ENCODE data around the gene MBP.

Gene MBP

GRCh38 chr18:77100751-77101355 is 31.7 kb downstream of the MBP start:
- no peak for DNase-seq (ENCODE audit: low spot score)

- DNase-seq (ENCODE audit: low spot score), result no peak
Measured at GRCh38 chr18:77099485-77100370, 32.9 kb downstream of the MBP start.

- DNase-seq (ENCODE audit: low spot score), result no peak
Measured at GRCh38 chr18:77098538-77099174, 33.9 kb downstream of the MBP start.

GRCh38 chr18:77098029-77098428 is 34.6 kb downstream of the MBP start:
- no peak for DNase-seq (ENCODE audit: low spot score)

GRCh38 chr18:77096936-77097886 is 35.4 kb downstream of the MBP start:
- DNase-seq (ENCODE audit: low spot score), result no peak

- no peak for DNase-seq (ENCODE audit: low spot score)
Measured at GRCh38 chr18:77095391-77096371, 36.9 kb downstream of the MBP start.

GRCh38 chr18:77093586-77093985 is 39.0 kb downstream of the MBP start:
- DNase-seq (ENCODE audit: low spot score), result no peak

GRCh38 chr18:77093067-77093430 is 39.5 kb downstream of the MBP start:
- DNase-seq (ENCODE audit: low spot score), result no peak

GRCh38 chr18:77092104-77093066 is 40.2 kb downstream of the MBP start:
- DNase-seq (ENCODE audit: low spot score), result no peak

- no peak for DNase-seq (ENCODE audit: low spot score)
Measured at GRCh38 chr18:77091366-77091765, 41.2 kb downstream of the MBP start.

GRCh38 chr18:77090546-77091174 is 41.9 kb downstream of the MBP start:
- DNase-seq (ENCODE audit: low spot score), result no peak

- DNase-seq (ENCODE audit: low spot score), result no peak
Measured at GRCh38 chr18:77089723-77090285, 42.8 kb downstream of the MBP start.

GRCh38 chr18:77088963-77089722 is 43.4 kb downstream of the MBP start:
- no peak for DNase-seq (ENCODE audit: low spot score)

- no peak for DNase-seq (ENCODE audit: low spot score)
Measured at GRCh38 chr18:77087393-77088141, 45.0 kb downstream of the MBP start.

GRCh38 chr18:77086656-77087392 is 45.8 kb downstream of the MBP start:
- no peak for DNase-seq (ENCODE audit: low spot score)

- DNase-seq (ENCODE audit: low spot score), result no peak
Measured at GRCh38 chr18:77086034-77086433, 46.5 kb downstream of the MBP start.

- DNase-seq (ENCODE audit: low spot score), result no peak
Measured at GRCh38 chr18:77084688-77085035, 47.9 kb downstream of the MBP start.
